Right forelimb (tissue), 1 donor: ENCODE measurements around the gene TP63.
"Not testable (repeated sequence)": the region's sequence is repeated elsewhere in the genome, so short reads cannot be mapped to it uniquely, and the experiment has no call there.

Experiments
- DNase-seq: peaks from one replicate; pipeline ENCODE4 v3.0.0-alpha.2; 2018

The TP63 gene

DNA sequence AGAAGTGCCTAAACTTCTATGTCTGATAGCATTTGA lies at the start of gene TP63:
Gene TP63 (plus strand): TSS at position 17 of the 36 bp plus-strand sequence. CDS start 127 bp downstream, outside the sequence.
- no peak for DNase-seq

DNA sequence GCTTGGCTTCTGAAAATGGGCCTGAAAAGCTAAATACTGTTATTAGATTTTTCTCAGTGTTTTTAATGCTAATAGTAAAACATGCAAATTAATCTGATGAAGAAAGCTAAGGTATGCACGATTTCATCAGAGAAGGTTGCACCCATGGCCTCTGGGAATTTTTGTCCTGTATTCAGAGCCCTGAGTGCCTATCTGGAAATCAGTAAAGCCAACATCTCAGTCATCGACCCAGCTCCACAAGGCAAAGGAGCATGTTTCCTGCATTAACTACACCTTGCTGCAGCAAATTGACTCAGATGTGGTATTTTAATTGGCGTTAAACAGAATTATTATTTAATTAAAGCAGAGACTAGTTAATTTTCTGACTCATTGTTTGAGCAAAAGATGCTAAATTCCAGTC lies 49.0 kb upstream of the TP63 start:
- no peak for DNase-seq

DNA sequence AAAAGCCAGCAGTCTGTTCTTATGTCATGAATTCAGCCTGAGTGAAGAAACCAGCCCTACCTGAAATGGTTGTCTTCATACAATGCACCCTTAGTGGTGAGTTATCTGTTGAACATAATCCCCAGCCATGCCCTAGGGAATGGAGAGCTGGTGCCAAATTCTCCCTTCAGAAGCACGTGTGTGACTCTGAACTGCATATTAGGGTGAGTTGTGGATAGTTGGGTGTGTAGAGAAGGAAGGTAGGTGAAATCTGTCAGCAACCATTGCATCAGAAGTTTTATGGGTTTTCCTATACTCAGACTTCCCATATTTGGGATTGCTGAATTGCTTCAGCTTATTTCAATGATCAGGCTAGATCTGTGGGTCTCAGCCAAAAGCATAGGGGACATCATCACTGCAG lies 46.5 kb upstream of the TP63 start:
- DNase-seq = no peak

DNA sequence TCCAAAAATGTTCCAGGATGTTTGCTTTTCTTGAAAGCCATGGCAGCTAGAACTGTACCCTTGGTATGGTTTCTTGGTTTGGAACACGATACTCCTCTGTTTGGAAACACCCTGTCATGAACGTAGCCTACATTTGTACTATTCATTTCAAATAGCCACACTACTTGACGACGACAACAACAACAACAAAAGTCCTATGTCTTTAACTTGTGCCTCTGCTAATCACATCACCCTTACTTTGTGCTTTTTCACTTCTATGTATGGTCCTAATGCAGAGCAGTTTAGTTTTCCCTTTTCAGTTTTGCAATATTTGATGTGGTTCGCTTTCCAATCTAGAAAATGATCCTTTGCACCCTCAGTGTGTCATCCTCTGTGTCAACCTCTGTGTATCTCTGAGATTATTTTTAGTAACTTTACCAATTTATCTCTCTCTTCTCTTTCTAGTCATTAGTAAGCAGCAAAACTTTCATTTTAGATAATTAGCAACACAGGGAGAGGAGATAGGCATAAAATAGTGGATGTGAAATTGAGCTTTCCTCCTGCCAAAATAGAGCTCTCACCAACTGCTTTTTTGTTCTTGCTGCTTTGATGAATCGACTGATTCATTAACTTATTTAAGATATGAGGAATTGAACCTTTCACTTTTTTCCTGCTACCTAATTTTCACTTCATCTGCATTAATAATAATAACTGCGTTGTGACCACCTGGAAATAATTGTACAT lies 44.1 kb upstream of the TP63 start:
- DNase-seq = no peak

DNA sequence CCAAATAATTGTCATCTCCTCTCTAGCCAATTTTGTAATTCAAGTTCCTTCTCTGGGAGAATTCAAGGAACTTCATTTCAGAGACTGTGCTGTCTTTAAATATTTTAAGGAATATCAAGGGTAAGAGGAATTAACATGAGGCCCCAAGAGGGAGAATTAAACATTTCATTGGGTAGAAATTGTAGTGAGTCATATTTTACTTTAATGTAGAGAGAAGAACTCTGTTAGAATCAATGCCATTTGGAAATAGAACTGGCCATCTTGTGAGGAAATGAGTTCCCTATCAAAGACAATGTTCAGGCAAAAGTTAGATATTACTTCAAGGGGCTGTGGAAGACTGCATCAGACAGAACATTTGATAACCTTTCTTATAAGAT lies 43.5 kb upstream of the TP63 start:
- DNase-seq = no peak

DNA sequence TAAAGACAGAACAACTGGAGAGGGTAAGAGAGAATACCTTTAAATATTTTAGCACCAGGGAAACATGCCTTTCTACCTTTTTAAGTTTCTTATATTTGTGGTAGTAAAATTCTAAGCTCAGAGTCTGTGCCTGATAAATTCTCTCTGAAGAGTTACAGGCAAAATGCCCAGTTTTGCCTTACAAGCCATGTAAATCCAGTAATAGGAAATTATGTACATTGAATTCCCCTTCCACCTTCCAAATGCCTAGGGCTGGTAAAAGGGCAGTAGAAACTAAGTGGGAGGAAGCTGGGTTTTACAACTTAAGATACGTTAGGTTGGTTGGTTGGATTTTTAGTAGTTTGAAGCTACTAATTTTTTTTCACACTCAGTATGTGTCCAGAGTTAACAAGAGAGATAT lies 43.1 kb upstream of the TP63 start:
- DNase-seq = no peak

DNA sequence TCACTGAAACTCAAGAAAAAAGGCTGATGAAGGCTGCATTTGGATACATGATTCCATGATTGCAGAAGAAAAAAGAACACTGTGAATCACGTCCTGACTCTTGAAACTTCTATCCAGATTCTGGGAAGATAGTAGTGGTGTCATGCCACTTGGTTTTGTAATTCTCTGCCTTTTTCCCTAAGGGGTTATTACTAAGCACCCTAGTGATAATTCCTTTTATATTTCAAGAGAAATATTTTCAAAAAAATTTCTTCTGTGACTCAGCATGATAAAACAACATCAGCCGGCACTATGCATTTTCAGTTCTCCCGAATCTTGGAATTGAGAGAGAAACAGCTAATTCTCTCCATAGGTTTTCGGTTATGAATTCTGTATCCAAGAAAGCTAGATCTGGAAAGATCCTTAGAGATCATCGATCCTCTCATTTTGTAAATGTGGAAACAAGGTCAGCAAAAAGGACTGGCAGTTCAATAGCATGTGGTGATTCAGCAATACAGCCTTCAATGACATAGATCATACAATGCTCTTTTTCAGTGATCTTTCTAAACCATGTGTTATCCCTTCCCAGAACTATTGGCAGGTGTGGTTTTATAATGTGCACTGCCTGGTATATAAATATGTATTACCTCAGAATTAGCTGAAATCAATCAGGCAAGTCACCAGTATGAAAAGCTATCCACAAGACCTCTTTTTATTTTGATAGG lies 42.6 kb upstream of the TP63 start:
- no peak for DNase-seq

DNA sequence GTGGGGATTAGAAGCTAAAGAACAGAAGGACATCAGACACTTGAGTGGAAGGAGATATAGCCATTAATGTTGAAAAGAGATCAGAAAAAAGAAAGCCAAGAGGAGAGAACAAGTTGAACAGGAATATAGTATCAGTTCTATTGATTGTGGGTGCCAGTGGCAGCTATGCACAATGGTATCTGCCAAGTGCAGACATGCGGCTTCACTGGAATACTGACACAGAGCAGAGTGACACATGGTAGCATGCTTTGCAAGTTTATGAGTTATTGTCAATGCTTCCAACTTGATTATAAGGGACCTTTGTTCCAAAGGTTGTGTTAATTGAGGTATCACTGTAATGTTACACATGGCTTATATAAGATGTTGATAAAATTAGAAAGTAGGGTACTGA lies 42.0 kb upstream of the TP63 start:
- no peak for DNase-seq

DNA sequence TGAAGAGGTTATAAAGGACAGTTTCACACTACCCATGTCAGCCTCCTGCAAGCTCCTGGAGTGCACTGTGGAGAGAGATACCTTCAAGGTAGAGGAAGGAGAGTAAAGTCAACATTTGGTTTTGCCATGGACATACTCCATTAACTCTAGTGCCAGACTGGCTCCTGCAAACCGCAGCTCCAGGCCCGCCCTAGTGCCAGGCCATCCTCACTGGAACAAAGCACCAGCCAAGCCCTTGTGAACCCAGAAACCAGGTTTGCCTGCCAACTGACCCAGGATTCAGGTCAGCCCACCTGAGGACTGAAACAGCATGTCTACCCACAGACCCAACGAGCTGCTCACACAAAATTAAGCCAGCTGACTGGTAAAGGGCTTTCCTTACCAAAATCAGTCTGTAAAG lies 41.0 kb upstream of the TP63 start:
- no peak for DNase-seq

DNA sequence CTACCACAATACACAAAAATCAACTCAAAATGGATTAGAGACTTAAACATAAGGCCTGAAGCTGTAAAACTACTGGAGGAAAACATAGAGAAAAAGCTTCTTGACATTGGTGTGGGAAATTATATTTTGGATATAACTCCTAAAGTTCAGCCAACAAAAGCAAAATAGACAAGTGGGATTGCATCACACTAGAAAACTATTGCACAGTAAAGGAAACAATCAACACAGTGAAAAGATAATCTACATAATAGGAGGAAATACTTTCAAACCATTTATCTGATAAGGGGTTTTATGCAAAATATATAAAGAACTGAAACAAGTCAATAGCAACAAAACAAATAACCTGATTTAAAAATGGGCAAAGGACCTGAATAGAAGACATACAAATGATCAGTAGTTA lies 37.6 kb upstream of the TP63 start:
- no peak for DNase-seq

DNA sequence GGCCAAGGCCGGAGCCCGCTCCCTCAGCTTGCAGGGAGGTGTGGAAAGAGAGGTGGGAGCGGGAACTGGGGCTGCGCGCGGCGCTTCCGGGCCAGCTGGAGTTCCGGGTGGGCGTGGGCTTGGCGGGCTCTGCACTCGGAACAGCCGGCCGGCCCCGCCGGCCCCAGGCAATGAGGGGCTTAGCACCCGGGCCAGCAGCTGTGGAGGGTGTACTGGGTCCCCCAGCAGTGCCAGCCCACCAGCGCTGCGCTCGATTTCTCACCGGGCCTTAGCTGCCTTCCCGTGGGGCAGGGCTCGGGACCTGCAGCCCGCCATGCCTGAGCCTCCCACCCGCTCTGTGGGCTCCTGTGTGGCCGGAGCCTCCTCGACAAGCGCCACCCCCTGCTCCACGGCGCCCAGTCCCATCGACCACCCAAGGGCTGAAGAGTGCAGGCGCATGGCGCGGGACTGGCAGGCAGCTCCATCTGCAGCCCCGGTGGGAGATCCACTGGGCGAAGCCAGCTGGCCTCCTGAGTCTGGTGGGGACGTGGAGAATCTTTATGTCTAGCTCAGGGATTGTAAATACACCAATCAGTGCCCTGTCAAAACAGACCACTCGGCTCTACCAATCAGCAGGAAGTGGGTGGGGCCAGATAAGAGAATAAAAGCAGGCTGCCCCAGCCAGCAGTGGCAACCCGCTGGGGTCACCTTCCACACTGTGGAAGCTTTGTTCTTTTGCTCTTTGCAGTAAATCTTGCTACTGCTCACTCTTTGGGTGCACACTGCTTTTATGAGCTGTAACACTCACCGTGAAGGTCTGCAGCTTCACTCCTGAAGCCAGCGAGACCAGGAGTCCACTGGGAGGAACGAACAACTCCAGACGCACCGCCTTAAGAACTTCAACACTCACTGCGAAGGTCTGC lies 34.9 kb upstream of the TP63 start:
- not testable (repeated sequence) for DNase-seq

DNA sequence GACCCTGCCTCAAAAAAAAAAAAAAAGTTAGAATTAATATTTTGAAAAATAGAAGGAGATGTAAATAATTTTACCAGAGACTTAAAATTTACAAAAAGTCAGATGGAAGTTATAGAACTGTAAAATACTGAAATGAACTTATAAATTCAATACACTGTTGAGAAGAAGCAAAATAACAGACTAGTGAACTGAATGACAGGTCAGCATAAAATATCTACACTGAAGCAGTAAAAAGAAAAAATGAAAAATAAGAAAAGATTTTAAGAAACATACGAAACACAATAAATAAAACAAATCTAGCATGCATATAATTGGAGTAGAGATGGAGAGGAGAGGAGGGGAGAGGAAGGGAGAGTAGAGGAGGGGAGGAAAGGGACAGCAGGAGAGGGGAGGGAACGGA lies 33.3 kb upstream of the TP63 start:
- no peak for DNase-seq

DNA sequence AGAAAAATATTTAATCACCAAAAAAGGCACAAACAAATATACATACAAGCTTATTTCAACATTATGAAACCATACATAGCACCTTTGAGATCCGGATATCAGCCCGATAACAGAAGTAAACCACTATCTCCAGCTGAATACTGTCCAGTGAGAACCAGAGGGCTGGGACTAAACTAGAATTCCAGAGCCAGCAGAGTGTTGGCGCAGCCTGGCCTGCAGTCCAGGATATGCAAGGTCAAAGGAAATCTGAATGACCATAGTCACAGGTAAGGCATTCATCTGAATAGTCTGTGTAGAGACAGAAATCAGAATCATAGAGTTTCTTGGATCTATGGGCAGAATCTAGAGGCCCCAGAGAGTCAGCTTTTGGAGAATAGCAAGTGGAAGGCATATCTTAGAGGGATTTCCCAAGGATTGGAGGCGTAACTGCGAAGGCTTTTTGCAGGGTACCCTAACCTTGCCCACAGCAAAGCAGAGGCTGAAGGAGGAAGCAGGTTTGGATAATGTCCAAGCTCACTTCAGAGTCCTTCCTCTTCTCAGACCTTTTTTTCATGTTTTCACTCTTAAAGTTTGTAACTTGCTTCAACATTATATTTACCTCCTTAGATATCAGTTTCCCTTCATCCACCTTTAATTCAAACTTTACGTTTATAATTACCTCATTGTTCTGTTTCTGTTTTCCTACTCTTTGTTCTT lies 32.5 kb upstream of the TP63 start:
- no peak for DNase-seq

DNA sequence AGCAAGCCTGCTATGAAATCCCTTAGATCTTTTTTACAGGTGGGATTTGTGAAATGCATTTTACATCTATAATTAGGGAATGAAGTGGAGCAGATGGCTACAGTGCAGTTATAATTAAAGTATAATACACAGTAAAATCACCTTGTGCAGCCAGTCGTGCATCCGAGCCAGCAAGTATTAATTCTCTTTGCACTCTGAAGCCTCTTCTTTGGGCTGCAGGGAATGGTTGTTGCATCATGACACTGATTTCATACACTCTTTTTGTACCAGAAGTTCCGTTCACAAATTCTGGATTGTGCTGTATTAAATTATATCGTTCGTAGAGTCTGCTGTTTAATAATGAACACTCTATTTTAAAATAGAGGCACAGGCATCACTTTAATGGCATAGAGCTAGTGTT lies 28.7 kb upstream of the TP63 start:
- no peak for DNase-seq

DNA sequence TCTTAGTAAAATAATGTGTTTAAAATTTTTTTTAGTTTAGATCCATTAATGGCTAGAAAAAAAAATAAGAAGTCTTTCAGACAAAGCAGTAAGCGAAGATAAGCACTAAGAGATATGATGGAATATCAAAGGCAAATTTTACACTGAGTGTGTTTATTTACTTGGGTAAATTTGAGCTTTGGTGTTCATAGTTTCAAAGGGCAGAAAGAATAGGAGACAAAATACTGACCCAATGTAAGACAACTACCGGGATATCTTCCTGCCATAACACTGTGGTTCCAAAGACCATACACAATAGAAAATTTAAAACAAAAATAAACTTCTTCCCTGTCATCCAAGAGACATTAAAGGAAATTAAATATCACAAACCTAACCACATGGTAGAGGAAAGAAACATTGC lies 25.5 kb upstream of the TP63 start:
- no peak for DNase-seq

DNA sequence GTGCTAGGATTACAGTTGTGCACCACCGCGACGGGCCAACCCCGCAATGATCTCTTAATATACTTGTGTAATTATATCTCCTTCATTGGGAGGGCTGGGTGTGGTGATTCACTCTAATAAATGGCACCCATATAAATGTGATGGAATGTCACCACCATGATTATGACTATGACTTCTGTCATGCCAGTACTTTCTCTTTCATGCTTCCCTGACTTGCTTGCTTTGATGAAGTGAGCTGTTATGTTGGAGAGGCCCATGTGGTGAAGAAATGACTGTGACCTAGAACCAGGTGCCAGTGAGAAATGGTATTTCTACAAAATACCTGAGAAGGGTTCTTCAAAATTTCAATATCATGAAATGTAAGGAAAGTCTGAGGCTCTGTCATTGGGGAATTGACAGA lies 24.4 kb upstream of the TP63 start:
- no peak for DNase-seq

DNA sequence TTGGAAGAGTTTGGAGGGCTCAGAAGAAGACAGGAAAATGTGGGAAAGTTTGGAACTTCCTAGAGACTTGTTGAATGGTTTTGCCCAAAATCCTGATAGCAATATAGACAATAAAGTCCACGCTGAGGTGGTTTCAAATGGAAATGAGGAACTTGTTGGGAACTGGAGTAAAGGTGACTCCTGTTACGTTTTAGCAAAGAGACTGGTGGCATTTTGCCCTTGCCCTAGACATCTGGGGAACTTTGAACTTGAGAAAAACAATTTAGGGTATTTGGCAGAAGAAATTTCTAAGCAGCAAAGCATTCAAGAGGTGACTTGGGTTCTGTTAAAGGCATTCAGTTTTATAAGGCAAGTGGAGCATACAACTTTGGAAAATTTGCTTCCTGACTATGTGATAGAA lies 18.5 kb upstream of the TP63 start:
- DNase-seq = not testable (repeated sequence)

DNA sequence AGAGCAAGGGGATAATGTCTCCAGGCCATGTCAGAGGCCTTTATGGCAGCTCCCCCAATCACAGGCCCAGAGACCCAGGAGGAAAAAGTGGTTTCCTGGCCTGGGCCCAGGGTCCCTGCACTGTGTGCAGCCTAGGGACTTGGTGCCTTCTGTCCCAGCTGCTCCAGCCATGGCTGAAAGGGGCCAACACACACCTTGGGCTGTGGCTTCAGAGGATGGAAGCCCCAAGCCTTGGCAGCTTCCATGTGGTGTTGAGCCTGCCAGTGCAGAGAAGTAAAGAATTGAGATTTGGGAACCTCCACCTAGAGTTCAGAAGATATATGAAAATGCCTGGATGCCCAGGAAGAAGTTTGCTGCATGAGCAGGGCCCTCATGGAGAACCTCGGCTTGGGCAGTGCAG lies 18.1 kb upstream of the TP63 start:
- no peak for DNase-seq

DNA sequence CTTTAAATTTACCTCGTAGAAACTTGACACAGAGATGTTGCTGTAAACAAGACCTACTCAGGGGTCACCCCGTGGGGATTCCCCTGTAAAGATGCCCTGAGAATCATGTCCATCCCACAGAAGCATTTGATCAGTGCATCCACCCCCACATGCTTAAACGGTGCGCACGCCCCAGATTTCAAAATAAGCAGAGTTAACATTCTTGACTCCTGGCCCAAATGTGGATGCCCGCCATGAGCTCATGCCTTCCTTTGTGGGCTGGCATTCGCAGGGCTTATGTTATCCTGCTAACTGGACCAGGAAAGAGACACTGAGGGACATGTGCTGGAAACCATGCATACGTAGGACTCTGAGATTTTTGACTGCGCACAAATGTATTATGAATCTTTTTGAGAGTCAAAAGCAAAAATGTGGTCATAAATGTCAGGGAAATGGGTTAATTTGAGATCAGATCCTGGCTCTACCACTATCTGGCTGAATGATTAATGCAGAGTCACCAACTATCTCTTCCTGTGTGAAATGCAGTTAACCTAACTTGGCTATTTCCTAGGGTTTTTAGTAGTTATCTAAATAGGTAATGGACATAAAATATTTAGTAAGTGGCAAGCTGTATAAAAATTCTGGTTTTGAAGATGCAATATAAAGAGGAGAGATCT lies 9.1 kb upstream of the TP63 start:
- DNase-seq = no peak

DNA sequence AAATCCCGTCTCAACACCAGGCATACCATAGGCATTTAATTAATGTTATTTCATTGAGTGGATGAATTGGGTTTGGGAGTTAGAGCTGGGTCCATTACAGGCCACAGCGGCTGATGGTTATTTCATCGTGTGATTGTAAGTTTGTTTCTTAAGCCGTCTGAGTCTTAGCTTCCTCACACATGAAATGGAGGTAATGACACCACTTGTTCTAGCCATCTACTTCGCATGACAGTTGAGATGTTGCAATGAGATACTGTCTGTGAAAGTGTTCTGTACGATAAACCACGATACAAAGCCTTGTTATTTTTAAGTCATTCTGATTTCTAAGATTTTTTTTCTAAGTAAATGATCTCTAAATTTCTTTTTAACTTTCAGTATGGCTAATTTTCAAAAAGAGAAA lies 8.6 kb upstream of the TP63 start:
- no peak for DNase-seq

DNA sequence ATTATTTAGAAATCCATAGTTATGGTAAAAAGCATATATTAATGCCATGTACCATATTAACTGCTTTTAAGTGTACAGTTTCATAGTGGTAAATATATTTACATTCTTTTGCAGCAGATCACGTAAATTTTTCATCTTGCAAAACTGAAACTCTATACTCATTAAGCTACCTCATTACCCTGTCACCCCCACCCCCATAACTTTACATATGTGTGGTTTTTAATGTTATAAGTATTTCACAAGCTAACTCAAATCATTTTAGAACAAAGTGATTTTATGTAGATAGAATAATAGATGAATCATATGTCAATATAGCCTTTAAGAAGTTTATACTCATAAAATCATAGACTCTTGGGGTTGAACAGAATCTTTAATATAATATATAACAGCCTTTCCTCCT lies 7.1 kb upstream of the TP63 start:
- no peak for DNase-seq

DNA sequence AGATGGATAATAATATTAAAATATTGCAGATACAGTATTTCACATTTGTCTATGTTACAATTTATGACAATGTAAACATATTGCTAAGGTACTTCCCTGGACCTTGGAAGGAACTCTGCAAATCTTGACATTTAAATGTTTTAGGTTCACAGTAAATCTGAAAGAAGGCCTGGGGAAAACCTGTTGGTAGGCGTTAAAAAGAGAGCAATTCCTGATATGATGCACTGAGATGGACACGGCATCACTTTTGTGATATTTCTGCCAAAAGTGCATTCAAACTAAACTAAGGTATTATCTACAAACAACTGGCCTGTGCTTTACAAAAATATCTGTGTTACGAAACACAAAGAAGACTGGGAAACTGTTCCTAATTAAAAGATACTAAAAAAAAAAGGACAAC lies 6.1 kb upstream of the TP63 start:
- no peak for DNase-seq

DNA sequence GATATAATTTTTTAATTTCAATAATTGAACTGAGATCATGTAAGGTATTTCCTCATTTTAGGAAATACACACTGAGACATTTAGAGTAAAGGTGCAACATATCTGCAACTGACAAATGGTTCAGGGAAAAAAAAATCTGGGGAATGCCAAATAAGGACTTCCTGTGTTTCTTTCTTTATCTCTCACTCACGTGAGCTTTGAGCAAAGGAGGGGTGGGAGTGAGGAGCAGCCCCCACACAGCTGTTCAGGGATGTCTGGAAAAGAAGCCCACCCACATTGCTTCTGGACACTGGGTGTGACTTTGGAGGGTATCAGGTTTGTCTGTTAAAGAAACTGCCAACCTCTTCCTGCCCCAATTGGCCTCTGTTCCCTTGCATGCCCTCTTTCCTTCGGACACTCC lies 5.6 kb upstream of the TP63 start:
- no peak for DNase-seq

DNA sequence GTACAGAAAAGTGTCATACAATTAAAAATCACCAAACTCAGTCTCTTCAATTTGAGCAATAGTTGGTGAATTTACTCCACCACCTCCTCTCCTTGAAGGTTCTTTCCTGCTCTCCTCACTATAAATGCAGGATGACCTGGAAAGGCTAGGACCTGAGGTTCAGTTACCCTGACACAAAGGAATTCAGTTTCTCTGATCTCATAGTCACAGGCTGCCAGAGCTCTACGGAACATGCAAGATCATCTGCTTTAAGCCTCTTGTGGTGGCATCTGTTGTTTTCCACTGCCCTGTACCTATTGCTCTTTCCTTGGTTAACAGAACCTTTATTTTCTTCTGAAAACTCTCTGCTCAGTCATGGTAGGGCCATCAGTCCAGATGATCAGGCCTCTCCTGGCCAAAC lies 4.9 kb upstream of the TP63 start:
- DNase-seq = no peak
